ENCODE data around the gene CASP10.
A peak's percentile ranks its signal among the peaks of the same experiment; 100 is the strongest.
"Not testable (repeated sequence)": the region's sequence is repeated elsewhere in the genome, so short reads cannot be mapped to it uniquely, and the experiment has no call there.

CASP10 gene

GRCh38 chr2:201233812-201234662 lies 51.1 kb downstream of the CASP10 start:
- no peak for DNase-seq (ENCODE audit: low read depth, low spot score)

- DNase-seq (ENCODE audit: low read depth, low spot score), result no peak
Observed at GRCh38 chr2:201234663-201235135, 51.8 kb downstream of the CASP10 start.

- DNase-seq (ENCODE audit: low read depth, low spot score), result peak; percentile 67
Observed at GRCh38 chr2:201235860-201236811, 53.2 kb downstream of the CASP10 start.

GRCh38 chr2:201237486-201238123 lies 54.7 kb downstream of the CASP10 start:
- DNase-seq (ENCODE audit: low read depth, low spot score), result no peak

GRCh38 chr2:201239167-201239935 lies 56.4 kb downstream of the CASP10 start:
- DNase-seq (ENCODE audit: low read depth, low spot score), result not testable (repeated sequence)

GRCh38 chr2:201242571-201243277 lies 59.8 kb downstream of the CASP10 start:
- DNase-seq (ENCODE audit: low read depth, low spot score), result no peak

GRCh38 chr2:201244829-201245228 lies 61.9 kb downstream of the CASP10 start:
- DNase-seq (ENCODE audit: low read depth, low spot score), result no peak

GRCh38 chr2:201246280-201246679 lies 63.3 kb downstream of the CASP10 start:
- no peak for DNase-seq (ENCODE audit: low read depth, low spot score)

- DNase-seq (ENCODE audit: low read depth, low spot score), result no peak
Observed at GRCh38 chr2:201248288-201248844, 65.4 kb downstream of the CASP10 start.

- no peak for DNase-seq (ENCODE audit: low read depth, low spot score)
Observed at GRCh38 chr2:201249889-201250288, 66.9 kb downstream of the CASP10 start.

GRCh38 chr2:201250741-201251140 lies 67.8 kb downstream of the CASP10 start:
- no peak for DNase-seq (ENCODE audit: low read depth, low spot score)

GRCh38 chr2:201254081-201254730 lies 71.3 kb downstream of the CASP10 start:
- peak; percentile 80 for DNase-seq (ENCODE audit: low read depth, low spot score)

GRCh38 chr2:201255408-201256033 lies 72.6 kb downstream of the CASP10 start:
- no peak for DNase-seq (ENCODE audit: low read depth, low spot score)

GRCh38 chr2:201256082-201256481 lies 73.1 kb downstream of the CASP10 start:
- DNase-seq (ENCODE audit: low read depth, low spot score), result no peak

- DNase-seq (ENCODE audit: low read depth, low spot score), result peak; percentile 56
Observed at GRCh38 chr2:201257381-201257955, 74.5 kb downstream of the CASP10 start.

GRCh38 chr2:201257956-201258665 lies 75.2 kb downstream of the CASP10 start:
- peak; percentile 65 for DNase-seq (ENCODE audit: low read depth, low spot score)

GRCh38 chr2:201258666-201259615 lies 76.0 kb downstream of the CASP10 start:
- DNase-seq (ENCODE audit: low read depth, low spot score), result no peak
